Activated effector memory CD4-positive, alpha-beta T cell treated with anti-CD3 and anti-CD28 coated beads, Interleukin-2, amount 50 U/mL, for 16 hours (primary cell): ENCODE measurements around the gene GNG12.

Source experiments
- DNase-seq: peaks from one replicate; pipeline ENCODE4 v3.0.0-alpha.2; 2020

GNG12 gene

DNA sequence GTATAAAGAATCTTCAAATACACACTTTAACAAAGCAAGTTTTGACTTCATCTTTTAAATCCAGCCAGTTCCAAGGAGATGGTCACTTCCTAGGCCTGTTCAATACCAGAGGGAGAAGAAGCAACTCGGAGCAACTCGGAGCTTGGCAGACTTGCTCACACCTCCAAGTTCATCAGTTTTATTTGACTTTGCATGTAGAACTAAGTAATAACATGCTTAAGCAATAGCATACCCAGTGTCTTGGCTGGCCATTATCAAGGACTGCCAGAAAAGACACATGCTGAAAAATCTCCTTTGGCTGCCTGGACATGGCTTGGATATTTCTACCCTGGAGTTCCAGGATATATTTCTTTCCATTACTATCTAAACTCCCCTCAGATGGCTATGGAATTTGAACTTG lies 52.6 kb downstream of the GNG12 start:
- no peak for DNase-seq

DNA sequence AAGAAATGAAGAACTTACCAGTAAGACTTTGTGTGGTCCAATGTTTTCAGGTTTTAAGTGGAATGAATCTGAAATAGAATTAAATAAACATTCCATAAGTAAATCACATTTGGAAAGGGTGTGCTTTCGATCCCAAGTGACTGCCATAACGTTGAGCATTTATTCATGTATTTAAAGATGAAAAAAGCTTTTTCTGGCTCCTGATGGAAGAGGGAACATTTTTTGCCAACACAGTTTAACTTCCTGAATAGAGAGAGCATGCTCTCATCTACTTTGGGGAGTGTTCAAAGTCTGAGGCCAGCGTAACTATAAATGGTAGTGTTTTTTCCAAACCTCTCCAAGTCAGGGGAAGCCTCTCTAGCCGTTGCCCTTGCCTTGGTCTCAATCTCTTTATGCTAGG lies 55.8 kb downstream of the GNG12 start:
- no peak for DNase-seq

DNA sequence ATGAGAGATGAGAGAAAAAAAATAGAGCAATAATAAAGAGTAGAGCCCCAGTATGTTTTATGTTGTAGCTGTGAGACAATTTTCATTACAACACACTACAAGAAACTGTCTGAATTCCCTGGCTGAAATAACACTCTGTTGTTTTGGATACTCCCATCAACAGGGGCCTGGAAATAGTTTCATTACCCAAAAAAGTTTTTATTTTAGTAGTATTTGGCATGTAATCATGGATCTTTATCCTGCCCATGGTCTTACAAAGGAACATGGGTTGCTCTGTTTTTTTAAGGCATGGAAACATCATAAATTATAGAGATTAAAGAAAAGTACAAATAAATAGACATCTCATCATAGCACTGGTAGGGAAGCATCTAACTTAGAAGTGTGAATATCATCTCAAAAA lies 56.3 kb downstream of the GNG12 start:
- DNase-seq: no peak

DNA sequence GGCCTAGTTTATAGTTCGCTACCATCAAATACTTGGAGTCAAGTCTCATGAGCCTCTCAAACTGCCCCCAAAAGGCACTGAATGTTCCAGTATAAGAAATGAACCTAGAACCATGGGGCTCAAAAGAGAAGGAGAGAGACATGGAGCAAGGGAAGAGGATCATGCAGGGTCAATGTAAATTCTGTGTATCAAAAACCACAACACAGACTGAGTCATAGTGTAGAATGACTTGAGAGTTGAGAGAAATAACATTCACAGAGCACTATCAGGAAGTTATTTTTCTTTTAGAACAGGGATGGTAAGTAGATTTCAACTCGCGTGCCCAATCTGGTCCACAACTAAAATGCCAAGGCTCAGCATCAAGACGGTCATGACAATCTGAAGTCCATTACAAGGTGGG lies 59.8 kb downstream of the GNG12 start:
- DNase-seq: no peak

DNA sequence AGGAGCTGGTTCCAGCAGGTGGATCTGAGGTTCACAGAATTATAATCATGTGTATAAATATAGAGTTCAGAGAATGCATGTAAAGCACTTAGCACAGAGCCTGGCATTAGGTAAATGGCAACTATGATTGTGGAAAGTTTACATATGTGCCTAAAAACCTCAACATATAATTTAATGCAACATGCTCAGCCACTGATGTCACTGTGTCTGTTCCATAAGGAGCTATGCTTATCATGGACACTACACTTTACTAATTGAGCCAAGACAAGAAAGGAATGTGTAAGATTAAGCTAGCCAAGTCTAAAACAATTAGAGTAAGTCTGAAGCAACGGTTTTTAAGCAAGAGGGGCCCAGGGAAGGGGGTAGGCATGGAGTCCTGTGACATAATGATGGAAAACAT lies 61.5 kb downstream of the GNG12 start:
- DNase-seq: no peak

DNA sequence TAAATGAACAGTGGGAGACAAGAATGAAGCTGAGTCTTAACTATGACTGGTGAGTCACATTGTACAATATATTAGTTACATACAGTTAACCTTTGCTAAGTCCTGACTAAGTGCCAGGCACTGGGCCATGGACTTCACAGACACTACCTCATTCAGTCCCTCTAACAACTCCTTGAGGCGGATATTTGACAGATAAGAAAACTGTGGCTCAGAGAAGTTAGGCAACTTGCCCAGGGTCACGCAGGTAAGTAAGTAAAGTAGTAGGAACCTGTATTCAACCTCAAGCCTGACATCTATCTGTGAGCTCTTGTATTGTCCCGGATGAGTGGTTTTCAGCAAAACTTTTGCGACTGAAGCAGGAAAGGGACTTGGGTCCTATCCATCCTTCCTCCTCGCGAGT lies 62.1 kb downstream of the GNG12 start:
- no peak for DNase-seq

DNA sequence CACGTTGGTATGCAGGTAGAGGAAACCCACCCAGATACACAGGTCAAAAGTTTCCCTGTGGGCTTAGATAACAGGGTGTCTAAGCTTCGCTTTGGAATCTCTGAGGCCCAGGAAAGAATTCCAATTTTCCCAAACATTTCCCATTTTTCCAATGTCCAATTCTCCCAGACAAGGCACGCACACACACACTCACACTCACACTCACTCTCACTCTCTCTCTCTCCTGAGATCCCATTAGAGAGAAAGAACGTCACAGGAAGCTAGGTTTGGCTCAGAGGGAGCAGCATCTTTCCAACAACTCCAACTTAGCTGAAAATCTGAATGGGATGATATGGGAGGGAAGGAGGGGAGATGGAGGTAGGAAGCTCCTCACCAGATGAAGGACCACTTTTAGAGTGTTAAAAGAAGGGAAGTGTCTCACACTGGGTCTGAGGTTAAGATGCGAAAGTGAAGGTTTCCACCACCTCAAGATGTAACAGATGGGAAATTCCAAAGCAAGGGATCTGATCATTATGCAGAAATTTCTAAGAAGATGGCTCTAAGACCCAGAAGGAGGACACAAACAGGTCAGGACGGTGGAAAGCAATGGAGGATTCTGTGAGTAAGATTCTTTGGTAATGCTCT lies 63.5 kb downstream of the GNG12 start:
- no peak for DNase-seq

DNA sequence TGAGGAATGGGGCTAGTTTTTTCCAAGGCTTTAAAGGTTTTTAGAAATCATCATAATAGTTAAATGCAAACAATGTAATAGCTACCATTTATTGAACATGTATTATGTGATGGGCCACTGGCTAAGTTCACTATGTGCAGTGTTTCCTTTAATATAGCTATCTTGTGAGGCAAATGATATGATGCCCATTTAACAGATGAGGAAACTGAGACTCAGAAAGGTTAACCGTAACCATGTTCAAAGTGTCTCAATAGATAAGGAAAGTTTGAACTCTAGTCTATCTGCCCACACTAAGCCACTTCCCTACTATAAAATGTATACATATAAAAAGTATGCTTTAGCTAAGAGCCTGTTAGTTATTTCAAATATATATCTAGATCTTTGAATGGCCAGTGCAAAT lies 64.8 kb downstream of the GNG12 start:
- DNase-seq: no peak

DNA sequence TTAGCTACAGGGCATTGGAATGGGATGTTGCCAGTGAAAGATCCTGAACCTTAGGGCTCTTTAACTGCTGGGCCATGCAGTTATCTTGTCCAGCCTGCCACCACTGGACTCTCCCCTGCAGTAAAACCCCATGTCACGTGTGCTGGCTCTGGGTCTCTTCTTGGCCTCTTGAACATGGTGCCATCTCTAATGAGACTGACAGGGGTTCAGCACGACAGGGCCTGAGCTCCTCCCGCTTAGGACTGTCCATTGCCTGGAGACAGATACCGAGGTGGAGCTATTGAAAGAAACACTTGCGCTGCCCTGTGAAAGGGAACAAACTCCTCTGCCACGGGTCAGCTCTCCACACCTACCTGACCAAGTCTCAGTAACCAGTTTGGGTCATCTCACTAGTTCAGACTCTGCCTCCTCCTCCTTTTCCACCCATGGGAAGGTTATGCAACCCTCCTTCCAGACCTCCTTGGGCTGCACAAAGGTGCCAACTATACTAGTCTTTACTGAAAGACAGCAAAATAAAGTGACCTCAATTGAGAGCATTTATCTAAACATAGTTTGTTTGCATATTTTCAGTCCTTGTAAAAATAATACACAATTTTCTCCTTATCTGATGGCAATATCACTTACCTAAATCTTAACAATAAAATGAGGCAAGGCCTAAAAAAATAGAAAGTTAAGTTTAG lies 66.0 kb downstream of the GNG12 start:
- no peak for DNase-seq

DNA sequence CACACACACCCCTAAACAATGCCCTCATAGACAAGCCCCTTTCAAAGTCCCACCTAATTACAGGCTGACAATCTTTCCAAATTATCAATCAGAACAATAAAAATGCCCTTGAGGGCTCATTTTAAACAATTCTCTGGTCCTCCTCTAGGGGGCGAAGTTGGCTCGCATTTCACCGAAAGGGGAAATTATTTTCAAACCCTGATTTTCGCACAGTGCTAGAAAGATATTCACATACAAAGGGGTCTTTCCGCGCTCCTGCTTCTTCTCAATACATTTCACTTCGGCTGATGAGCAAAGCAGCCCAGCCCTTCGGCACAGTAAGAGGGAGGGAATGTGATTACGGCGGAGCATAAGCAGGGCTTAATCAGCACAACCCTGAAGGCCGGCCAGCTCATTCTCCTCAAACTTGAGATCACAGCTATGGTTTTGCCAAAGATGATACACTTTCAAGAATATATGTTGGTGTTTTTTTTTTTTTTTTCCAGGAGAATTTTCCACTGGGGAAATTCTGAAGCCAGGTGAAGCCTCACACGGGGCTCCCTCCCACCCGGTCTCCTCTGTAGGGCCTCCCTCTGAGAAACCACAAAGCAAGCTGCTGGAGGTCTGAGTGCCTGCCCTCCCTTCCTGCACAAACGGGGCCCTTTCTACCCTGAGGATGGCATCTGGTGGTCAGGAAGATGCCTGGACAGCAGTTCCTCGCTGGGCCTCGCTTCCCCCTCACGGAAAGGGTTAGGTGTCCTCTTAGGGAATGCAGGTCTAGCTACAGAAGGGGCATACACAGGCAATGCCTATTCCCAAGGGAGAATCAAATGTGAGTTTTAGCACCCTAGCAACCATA lies 66.9 kb downstream of the GNG12 start:
- peak; percentile 70 for DNase-seq

DNA sequence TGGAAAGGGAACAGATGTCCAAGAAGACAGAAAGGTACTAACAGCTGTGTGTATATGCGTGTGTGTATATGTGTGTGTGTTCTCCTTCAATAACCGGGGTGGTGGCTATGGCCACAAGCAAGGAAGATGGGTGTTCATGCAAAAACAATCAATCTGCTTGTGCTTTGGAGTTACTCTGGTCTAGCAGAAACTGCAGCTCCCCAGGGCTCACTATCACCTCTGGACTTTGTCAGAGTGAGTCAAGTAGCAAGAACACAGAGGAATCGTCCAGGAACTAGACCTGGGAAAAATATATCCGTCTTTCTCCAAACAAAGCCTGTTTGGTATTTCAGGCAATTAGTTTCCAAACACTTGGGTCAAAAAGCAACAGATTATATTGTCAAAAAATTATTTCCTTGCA lies 68.6 kb downstream of the GNG12 start:
- no peak for DNase-seq

DNA sequence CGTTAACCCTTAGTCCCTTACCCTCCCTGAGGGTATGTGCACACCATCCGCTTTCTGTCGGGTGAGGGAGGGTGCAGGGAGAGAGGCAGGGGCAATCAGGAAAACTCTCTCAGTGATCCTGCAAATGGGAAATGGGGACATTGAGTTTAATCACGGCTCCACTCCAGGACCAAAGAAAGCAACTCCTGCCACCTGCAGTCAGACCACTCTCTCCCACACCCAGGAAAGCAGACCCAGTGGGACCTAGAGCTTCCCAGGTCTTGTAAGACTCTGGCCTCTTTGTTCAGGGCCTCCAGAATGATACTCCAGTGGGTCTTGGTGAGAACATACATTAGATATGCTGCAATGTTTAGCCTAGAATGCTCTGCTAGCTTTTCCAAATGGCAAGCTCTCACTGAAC lies 71.5 kb downstream of the GNG12 start:
- DNase-seq: no peak

DNA sequence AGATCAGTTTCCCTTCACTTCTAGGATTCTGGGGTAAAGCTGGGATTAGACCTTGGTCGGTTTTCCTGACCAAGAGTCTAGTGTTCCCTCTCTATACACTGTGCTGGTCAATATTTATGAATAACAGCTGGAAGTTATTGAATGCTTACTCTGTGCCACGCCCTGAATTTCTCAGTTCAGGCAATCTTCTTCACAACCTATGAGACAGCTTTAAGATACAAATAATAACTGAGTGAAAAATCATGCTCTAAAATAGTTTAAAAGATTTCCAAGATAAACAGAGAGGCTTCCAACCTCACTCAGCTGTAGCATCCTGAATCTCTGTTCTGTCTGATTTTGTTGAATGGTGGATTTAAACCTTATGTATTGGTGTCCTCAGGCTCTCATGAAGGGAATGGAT lies 72.2 kb downstream of the GNG12 start:
- no peak for DNase-seq

DNA sequence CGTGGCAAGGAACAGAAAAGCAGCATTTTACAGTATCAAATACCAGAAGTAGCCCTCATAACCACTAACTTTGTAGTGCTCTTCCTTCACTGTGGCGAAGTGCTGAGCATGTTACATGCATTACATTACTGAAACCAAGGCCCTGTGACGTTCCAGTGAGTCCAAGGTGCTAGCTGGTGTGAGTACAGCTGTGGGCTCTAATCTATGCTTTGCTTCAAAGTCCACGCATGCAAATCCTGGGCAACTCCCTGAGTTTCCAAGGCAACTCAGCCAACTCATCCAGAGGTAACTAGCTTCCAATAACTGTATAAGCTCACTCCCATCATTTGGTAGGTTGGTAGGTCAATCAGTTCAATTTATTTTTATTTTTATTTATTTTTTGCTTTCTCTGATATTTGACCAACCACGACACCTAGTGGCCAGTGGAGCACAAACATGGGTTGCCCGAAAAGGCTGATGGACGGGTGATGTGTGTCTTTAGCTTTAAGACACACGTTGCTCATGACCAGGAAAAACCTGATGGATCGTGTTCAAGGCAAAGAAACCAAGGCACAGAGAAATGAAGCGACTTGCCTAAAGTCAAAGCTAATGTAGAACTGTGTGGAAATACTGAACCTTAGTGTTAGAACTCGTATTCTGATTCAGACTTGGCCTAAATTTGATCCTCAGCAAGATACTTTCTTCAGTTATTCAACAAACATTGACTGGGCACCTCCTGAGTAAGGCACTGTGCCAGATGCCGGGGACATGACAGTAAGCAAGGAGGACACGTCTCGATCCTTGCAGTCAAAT lies 73.0 kb downstream of the GNG12 start:
- peak; percentile 82 for DNase-seq

DNA sequence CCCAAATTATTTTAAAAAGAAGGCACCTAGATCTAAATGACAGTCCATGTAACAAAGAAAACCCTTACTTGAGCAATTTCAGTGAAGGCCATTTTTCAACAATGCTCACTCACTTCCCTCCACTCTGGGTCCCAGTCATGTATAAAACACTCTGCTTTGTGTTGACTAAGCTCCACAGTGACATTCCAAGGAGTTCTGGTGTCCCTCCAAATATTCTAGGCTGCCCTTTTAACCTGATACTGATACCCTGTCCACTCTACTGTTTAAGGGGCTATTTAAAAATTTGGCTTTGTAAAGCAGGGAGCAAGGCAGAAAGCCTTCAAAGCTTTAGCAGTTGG lies 73.6 kb downstream of the GNG12 start:
- DNase-seq: no peak

DNA sequence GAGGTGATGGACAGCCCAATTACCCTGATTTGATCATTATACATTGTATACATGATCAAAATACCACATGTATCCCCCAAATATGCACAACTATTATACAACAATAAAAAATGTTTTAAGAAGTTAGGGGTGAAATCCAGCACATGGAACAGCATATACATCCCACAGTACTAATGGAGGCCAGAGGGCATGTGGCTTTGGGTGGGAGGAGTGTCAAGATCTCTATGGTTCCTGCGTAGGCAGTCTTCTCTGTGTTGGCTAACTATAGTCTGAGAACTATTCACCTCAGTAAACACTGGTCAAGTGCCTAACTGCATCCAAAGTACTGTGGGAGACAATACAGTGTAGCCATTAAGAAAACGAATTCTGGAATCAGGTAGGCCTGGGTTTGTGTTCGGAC lies 74.2 kb downstream of the GNG12 start:
- no peak for DNase-seq

DNA sequence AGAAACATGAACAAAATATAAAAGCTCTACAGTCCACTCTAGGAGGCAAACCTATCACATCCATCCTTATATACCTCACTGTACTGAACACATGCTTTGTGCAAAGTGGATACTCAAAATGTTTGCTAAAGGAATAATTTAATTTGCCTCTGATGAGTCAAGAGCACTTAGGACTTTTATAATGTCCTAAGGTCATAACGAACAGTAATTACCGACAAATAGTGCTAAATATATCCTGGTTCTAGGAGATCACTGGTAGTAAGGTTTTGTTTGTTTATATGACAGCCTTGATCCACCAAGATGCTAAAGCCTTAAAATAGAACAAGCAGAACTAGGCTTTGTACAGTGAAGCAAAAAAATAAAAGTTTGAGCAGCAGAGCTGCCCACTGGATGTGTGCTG lies 77.6 kb downstream of the GNG12 start:
- DNase-seq: no peak

DNA sequence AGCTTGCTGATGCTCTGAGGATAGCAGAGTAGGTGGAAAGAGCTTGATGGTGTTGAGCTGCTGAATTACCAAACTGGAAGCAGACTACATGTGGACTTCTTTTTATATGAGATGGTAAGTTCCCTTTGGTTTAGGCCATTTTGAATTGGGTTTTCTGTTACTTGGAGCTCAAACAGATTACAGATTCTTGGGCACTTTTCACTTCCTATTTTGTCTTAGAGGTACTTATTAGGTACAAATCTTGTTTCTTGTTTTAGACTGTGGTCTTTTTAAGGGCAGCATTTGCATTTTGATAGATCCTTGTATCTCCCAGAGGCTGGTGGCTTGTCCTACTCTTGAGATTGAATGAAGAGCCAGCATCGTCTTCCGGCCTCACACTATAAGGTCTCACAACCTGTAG lies 78.1 kb downstream of the GNG12 start:
- no peak for DNase-seq

DNA sequence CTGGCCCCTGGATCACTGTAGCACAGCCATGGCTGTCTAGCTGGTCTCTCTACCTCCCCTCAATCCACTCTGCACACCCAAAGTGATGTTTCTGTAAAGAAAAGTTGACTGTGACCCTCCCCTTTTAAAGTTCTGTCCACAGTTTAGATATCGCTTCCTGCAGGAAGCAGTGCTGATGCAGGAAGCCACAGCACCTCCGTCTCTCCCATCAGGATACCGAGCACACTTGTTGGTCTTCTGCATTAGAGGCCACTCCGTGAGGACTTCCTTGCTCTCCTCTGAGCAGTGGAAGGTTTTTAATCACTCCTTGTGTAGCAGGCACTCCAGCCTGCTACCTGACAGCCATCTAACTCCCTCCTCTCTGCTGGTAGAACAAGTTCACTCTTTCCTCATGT lies 78.7 kb downstream of the GNG12 start:
- DNase-seq: no peak

DNA sequence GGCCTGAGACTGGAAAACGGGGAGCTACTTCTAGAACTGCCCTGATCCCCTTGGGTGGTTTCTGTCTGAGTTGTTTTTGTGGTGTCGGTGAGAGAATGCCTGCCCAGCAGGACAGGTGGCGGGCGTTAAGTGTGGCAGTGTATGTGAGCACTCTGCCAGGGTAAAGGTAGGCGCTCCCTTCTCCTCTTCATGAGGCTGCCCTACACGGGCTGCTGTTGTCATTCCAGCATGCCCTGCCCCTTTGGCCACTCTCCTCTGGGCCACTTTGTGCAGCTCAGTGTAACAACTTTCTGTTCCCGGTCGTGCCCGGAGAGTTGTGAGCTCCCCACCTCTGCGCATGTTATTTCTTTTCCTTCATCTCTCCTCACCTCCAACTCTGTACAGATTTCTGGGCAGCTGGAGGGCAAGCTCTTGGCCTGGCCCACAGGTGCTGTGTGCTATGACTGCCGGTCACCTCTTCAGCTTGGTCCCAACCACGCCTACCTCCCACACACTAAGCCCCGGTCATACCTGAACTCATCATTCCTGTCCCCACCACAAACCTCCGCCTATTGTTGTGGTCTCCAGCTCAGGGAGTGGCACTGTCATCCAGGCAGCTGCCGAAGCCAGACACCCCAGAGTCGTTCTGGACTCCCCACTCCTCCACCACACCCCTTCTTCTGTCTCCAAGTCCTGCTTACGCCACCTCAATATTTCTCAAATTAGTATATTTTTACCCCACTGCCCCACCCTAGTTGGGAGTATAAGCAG lies 79.3 kb downstream of the GNG12 start:
- DNase-seq: no peak

DNA sequence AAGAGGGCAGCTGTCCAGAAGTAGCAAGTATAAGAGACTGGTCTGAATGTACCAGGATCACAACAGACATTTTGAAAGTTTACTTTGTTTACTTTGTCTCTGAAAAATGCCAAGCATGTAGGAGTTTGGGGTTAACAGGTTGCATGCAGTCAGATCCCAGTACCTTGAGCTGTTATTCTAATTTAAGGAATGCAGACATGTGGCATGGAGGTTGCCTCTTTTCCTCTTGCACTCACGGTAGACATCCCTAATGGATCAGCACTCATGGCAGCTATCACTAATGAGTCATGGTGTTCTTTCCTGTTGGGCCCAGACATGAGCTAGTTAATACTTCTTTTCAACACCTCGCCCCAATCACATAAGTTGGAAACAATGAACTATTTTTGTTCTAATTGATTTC lies 81.0 kb downstream of the GNG12 start:
- no peak for DNase-seq

DNA sequence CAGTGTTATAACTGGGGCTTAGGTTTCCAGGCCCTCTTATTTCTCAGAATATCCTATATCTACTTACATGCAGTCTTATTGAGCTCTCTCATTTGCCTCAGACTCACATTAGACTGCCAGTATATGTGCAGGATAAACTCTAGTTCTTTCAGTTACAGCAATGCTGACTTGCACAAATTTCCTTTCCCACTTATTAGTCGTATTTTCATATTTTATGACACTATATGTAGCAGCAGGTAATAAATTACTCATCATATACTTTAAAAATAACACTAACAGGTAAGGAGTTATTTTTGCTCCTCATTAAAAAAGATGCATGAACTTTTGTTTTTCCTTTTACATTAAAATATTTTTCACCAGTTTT lies 82.6 kb downstream of the GNG12 start:
- no peak for DNase-seq
